ENCODE results near the gene ATOX1. TPM values are rescaled to one million over a fixed set of nuclear protein-coding genes. Genes with fewer than 3 reads are reported as not detected.

Gene ATOX1
- total RNA-seq, 2 experiments from 2014 or later, result 83.1 to 89.9 TPM

DNA sequence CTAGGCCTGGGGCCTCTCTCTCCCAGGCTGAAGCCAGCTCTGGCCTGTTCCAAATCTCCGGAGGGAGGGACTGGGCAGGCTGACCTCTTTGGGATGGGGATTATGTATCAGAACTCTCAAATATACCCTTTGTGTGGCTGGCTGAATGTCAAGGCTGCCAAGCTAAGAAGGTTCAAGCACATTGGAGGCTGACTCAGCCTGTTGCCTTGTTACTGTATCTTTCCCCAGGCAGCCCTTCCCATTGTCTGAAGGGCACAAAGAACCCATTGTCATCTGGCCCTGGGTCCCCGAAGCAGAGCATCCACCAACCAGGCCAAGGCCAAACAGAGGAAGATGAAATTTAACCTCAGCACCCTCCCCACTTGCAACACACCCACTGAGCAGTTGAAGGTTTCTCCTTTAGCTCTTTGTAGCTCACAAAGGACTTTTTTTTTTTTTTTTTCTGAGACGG is 64.4 kb downstream of the ATOX1 start:
- Mint-ChIP-seq H3K4me1 (ENCODE audit: low read depth) (peaks cover 4% of the 10 kb centered on the region), H3K9me3 (no peaks in the 10 kb centered on the region), H3K4me3 (no peak overlapping the region), H3K36me3 (no peaks in the 10 kb centered on the region), H3K27ac (no peak overlapping the region), H3K27me3 (peaks cover 7% of the 10 kb centered on the region)
- DNase-seq, result no peak
- intact Hi-C loops (cut with micrococcal nuclease), result no loop called here
- POLR2A ChIA-PET, result no interaction called here
- CTCF ChIA-PET, result no interaction called here

Other genes with a start within 250 kb of the ATOX1 start
- not detected for gene FAT2, start 167.3 kb downstream of the ATOX1 start, total RNA-seq
- gene SPARC, start 71.7 kb downstream of the ATOX1 start, total RNA-seq, result not detected
- 100 to 1,000 TPM; 237 TPM for gene G3BP1, start 13.3 kb upstream of the ATOX1 start, total RNA-seq
- not detected for gene GLRA1, start 166.2 kb upstream of the ATOX1 start, total RNA-seq